MV-4-11 (cell line): ENCODE data around the gene UFC1.

Experiments used
- DNase-seq: peaks from one replicate; lab custom pipeline; 2025; lab: John Stamatoyannopoulos, UW

Gene UFC1

GRCh38 chr1:161133220-161133740, 20.5 kb upstream of the UFC1 start:
- no peak for DNase-seq

- DNase-seq, result no peak
Measured at GRCh38 chr1:161137881-161138280, 15.9 kb upstream of the UFC1 start.

- DNase-seq, result peak; percentile 15
Measured at GRCh38 chr1:161138431-161138830, 15.3 kb upstream of the UFC1 start.

- DNase-seq, result peak; percentile 53
Measured at GRCh38 chr1:161139766-161140165, 14.0 kb upstream of the UFC1 start.

GRCh38 chr1:161140755-161141400, 12.9 kb upstream of the UFC1 start:
- DNase-seq, result no peak

GRCh38 chr1:161145832-161146231, 7.9 kb upstream of the UFC1 start:
- no peak for DNase-seq

- DNase-seq, result no peak
Measured at GRCh38 chr1:161153176-161153575, 602 bp upstream of the UFC1 start.

GRCh38 chr1:161157867-161158266, 4.1 kb downstream of the UFC1 start:
- no peak for DNase-seq

- no peak for DNase-seq
Measured at GRCh38 chr1:161158316-161159010, 4.7 kb downstream of the UFC1 start.

- peak; percentile 83 for DNase-seq
Measured at GRCh38 chr1:161159087-161159912, 5.5 kb downstream of the UFC1 start, which contains the start of gene USP21. USP21 (plus strand) TSS chr1:161159500; CDS start chr1:161160641, 1,141 bp downstream.

GRCh38 chr1:161159913-161160243, 6.1 kb downstream of the UFC1 start:
- DNase-seq, result no peak

- no peak for DNase-seq
Measured at GRCh38 chr1:161160671-161161145, 6.9 kb downstream of the UFC1 start.

- DNase-seq, result no peak
Measured at GRCh38 chr1:161161652-161162051, 7.9 kb downstream of the UFC1 start.

GRCh38 chr1:161162052-161162451, 8.3 kb downstream of the UFC1 start:
- DNase-seq, result no peak

GRCh38 chr1:161162806-161163205, 9.0 kb downstream of the UFC1 start:
- no peak for DNase-seq

GRCh38 chr1:161163793-161164192, 10.0 kb downstream of the UFC1 start:
- no peak for DNase-seq

GRCh38 chr1:161164901-161165610, 11.3 kb downstream of the UFC1 start:
- no peak for DNase-seq

GRCh38 chr1:161165742-161166668, 12.2 kb downstream of the UFC1 start, which contains the start of gene PPOX:
PPOX (plus strand) TSS chr1:161166426; CDS start chr1:161166848, 422 bp downstream.
- peak; percentile 97 for DNase-seq

GRCh38 chr1:161166669-161167548, 13.1 kb downstream of the UFC1 start:
- no peak for DNase-seq

GRCh38 chr1:161168906-161169305, 15.1 kb downstream of the UFC1 start:
- no peak for DNase-seq
